SK-N-SH (cell line): Measurements from ENCODE around the gene PLEKHM1. TPM values are rescaled to one million over a fixed set of nuclear protein-coding genes. Genes with fewer than 3 reads are reported as not detected.

Experiments
- CTCF ChIA-PET: fragments of 300-600, 350-600 bp; formaldehyde crosslinking; extraction: SDS; loops from one replicate; lab custom pipeline; 2021; lab: Yijun Ruan, JAX
- POLR2A ChIA-PET: fragments of 350-600 bp; sonication (Branson Sonifier 250); formaldehyde crosslinking; extraction: SDS; loops from one replicate; lab custom pipeline; 2020; ENCODE audit warnings: antibody characterized with exemption, inconsistent platforms; lab: Yijun Ruan, JAX
- DNase-seq: peaks from one replicate; pipeline ENCODE4 v3.0.0; 2012
- H2AFZ ChIP-seq: fragments of 200-600 bp; sonication (generic); 2 replicates; pipeline ENCODE4 v1.8.1; 2016; ENCODE audit warnings: antibody characterized with exemption, mild to moderate bottlenecking, low read depth
- H3F3A ChIP-seq: fragments of 200-600 bp; sonication (generic); replicated peaks from 2 replicates; pipeline ENCODE3; 2016; ENCODE audit warnings: antibody characterized with exemption, mild to moderate bottlenecking; ENCODE audit not compliant: insufficient read depth
- H3K27ac ChIP-seq, 2 experiments: fragments of 200-500 bp in 1 of 2; fragments of 200-600 bp in 1 of 2; sonication (Bioruptor generic) in 1 of 2; sonication (generic), shearing (Covaris generic) in 1 of 2; 2 replicates each; pipeline versions ENCODE4 v1.5.1 to v1.6.1; 2014 to 2016; ENCODE audit warnings: low read depth in 2 of 2, inconsistent platforms in 1 of 2, low read length in 1 of 2, mild to moderate bottlenecking in 1 of 2, mixed read lengths in 1 of 2
- H3K27me3 ChIP-seq: fragments of 200-600 bp; sonication (generic), shearing (Covaris generic); 2 replicates; pipeline ENCODE4 v1.6.1; 2016; ENCODE audit warnings: mixed run types; ENCODE audit not compliant: insufficient read depth
- H3K36me3 ChIP-seq, 2 experiments: fragments of 200-500 bp in 1 of 2; fragments of 200-600 bp in 1 of 2; sonication (Bioruptor generic) in 1 of 2; sonication (generic) in 1 of 2; replicated peaks in 1 of 2; 2 replicates each; pipeline versions ENCODE3 to v1.5.1; 2014 to 2016; ENCODE audit warnings: low read length in 1 of 2, mild to moderate bottlenecking in 1 of 2; ENCODE audit not compliant: insufficient read depth in 2 of 2, control insufficient read depth in 1 of 2
- H3K4me1 ChIP-seq, 2 experiments: fragments of 200-500 bp in 1 of 2; fragments of 200-600 bp in 1 of 2; sonication (Bioruptor generic) in 1 of 2; sonication (generic), shearing (Covaris generic) in 1 of 2; 2 replicates each; pipeline versions ENCODE4 v1.5.1 to v1.6.1; 2014 to 2016; ENCODE audit warnings: low read depth in 1 of 2, low read length in 1 of 2, mixed run types in 1 of 2; ENCODE audit not compliant: insufficient read depth in 2 of 2, control insufficient read depth in 1 of 2
- H3K4me2 ChIP-seq: fragments of 200-600 bp; sonication (generic), shearing (Covaris generic); 2 replicates; pipeline ENCODE4 v1.6.1; 2017; ENCODE audit warnings: mixed run types
- H3K4me3 ChIP-seq, 2 experiments: fragments of 200-500 bp in 1 of 2; fragments of 200-600 bp in 1 of 2; sonication (Bioruptor generic) in 1 of 2; sonication (generic), shearing (Covaris generic) in 1 of 2; 2 replicates each; pipeline versions ENCODE4 v1.5.1 to v1.8.1; 2014 to 2016; ENCODE audit warnings: low read depth in 2 of 2, inconsistent platforms in 1 of 2, low read length in 1 of 2, mild to moderate bottlenecking in 1 of 2, mixed read lengths in 1 of 2, moderate library complexity in 1 of 2
- H3K79me2 ChIP-seq: fragments of 200-600 bp; sonication (generic); 2 replicates; pipeline ENCODE4 v1.8.1; 2017; ENCODE audit warnings: mild to moderate bottlenecking; ENCODE audit not compliant: insufficient read depth
- H3K9ac ChIP-seq: fragments of 200-600 bp; sonication (generic); 2 replicates; pipeline ENCODE4 v1.6.1; 2017; ENCODE audit warnings: mixed run types
- H3K9me2 ChIP-seq: fragments of 200-600 bp; sonication (generic); 2 replicates; pipeline ENCODE4 v1.6.1; 2017; ENCODE audit warnings: mixed run types
- H3K9me3 ChIP-seq: fragments of 200-600 bp; sonication (generic); 2 replicates; pipeline ENCODE4 v1.6.1; 2017; ENCODE audit warnings: mixed run types, mild to moderate bottlenecking, moderate library complexity
- H4K20me1 ChIP-seq: fragments of 200-600 bp; sonication (generic); 2 replicates; pipeline ENCODE4 v1.6.1; 2017; ENCODE audit warnings: mild to moderate bottlenecking, mixed run types; ENCODE audit not compliant: insufficient read depth
- CHD2 ChIP-seq: fragments of 150-350 bp; IDR thresholded peaks from 2 replicates; pipeline ENCODE4 v1.6.1; 2018; ENCODE audit warnings: low read length; ENCODE audit not compliant: partially characterized antibody
- EP300 ChIP-seq, 2 experiments: IDR thresholded peaks; 2 replicates each; pipeline versions ENCODE4 v1.4.0 to v1.6.1; 2012; ENCODE audit warnings: borderline replicate concordance in 1 of 2, low read depth in 1 of 2, low read length in 1 of 2
- FOXJ3 ChIP-seq: sonication (generic); formaldehyde crosslinking; IDR thresholded peaks from 2 replicates; pipeline ENCODE4 v1.5.1; 2020; ENCODE audit warnings: mild to moderate bottlenecking, missing genetic modification reagents
- FOXM1 ChIP-seq: IDR thresholded peaks from 2 replicates; pipeline ENCODE4 v1.4.0; 2012; ENCODE audit warnings: low read depth, mild to moderate bottlenecking
- GABPA ChIP-seq: IDR thresholded peaks from 2 replicates; pipeline ENCODE4 v1.4.0; 2012; ENCODE audit warnings: low read depth, mild to moderate bottlenecking
- GATA2 ChIP-seq: sonication (generic); formaldehyde crosslinking; IDR thresholded peaks from 2 replicates; pipeline ENCODE4 v1.5.0; 2020; ENCODE audit warnings: mild to moderate bottlenecking, missing genetic modification reagents
- JUND ChIP-seq: IDR thresholded peaks from 2 replicates; pipeline ENCODE4 v1.4.0; 2012
- MXI1 ChIP-seq: IDR thresholded peaks from 2 replicates; pipeline ENCODE4 v1.6.1; 2012; ENCODE audit warnings: mild to moderate bottlenecking, low read depth, low read length, improper control_type of control experiment
- POLR2AphosphoS5 ChIP-seq: IDR thresholded peaks from 2 replicates; pipeline ENCODE4 v1.6.1; 2012; ENCODE audit warnings: low read depth, low read length
- RAD21 ChIP-seq: IDR thresholded peaks from 2 replicates; pipeline ENCODE4 v1.6.1; 2012; ENCODE audit warnings: mild to moderate bottlenecking, low read length
- RFX5 ChIP-seq: IDR thresholded peaks from 2 replicates; pipeline ENCODE4 v1.6.1; 2012; ENCODE audit warnings: mild to moderate bottlenecking, improper control_type of control experiment, low read length
- SIN3A ChIP-seq: IDR thresholded peaks from 2 replicates; pipeline ENCODE4 v1.6.1; 2012; ENCODE audit warnings: low read depth, mild to moderate bottlenecking, low read length, moderate library complexity, borderline replicate concordance
- TCF12 ChIP-seq: IDR thresholded peaks from 2 replicates; pipeline ENCODE4 v1.4.0; 2012
- YY1 ChIP-seq: IDR thresholded peaks from 2 replicates; pipeline ENCODE4 v1.4.0; 2012; ENCODE audit warnings: low read depth, mild to moderate bottlenecking
- WGBS: methylation state at CpG from one replicate; pipeline ENCODE4 v1.1.6; 2017; ENCODE audit warnings: low lambda C conversion rate; 5-methylcytosine and 5-hydroxymethylcytosine counted together
- polyA plus RNA-seq, 3 experiments: library from polyadenylated mRNA; depleted of rRNA; stranded (reverse); fragments of >200 nt; gene quantifications; 2 replicates each; pipeline ENCODE4 v1.2.3, GENCODE V29; 2012
- TF ChIP-seq, protein P1 (sequence below): IDR thresholded peaks from 2 replicates; pipeline ENCODE4 v1.4.0; 2012; ENCODE audit warnings: low read depth
- TF ChIP-seq, protein P2 (sequence below): fragments of 200-600 bp; sonication (generic); IDR thresholded peaks from 2 replicates; pipeline ENCODE4 v1.6.1; 2017; ENCODE audit warnings: antibody characterized with exemption, mild to moderate bottlenecking, moderate library complexity
- TF ChIP-seq, protein P3 (sequence below): IDR thresholded peaks from 2 replicates; pipeline ENCODE4 v1.6.1; 2012; ENCODE audit warnings: mild to moderate bottlenecking, low read depth, low read length, moderate library complexity
- TF ChIP-seq, protein P4 (sequence below): IDR thresholded peaks from 2 replicates; pipeline ENCODE4 v1.4.0; 2012; ENCODE audit warnings: low read depth, borderline replicate concordance
- TF ChIP-seq, protein P5 (sequence below): IDR thresholded peaks from 2 replicates; pipeline ENCODE4; 2012

The PLEKHM1 gene
- polyA plus RNA-seq, 1 of the 3 experiments (the other 2 are of a cell fraction), result 12.3 TPM

DNA sequence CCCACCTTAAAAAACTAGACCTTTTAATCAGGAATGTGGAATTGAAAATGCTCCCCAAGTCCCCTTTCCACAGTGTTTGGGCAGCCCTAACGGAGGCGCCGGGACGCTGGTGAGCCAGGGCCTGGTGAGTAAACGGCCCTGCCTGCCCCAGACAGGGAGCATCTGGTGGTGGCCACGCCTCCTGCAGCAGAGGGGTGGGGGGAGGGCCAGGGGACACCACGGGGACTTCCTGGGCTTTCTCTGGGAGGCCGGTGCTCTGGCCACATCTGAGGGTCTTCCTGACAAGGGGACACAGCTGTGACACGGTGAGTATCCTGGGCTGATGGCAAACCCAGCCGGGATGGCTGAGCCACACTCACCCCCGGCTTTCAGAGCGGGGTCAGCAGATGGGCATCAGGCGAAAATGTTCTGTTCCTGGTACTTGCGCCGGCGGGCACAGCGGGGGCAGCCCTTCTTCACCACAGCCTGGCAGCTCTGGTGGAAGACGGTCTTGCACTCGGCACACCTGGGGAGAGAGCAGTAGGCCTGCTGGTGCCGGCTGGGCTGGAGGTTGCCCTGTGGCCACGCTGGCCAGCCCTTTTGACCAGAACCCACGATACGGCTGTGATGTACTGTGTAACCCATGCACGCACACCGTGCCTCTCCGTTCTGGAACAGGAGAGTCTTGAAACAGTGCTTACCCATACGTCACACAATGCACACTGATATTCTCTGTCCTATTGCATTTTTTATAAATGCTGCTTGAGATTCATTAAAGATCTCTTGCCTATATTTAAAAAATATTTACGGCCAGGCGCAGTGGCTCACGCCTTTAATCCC, 52.8 kb downstream of the PLEKHM1 start:
- Histone ChIP-seq H3F3A (no peaks in the 10 kb centered on the region), H3K79me2 (no peaks in the 10 kb centered on the region), H3K27ac (peak overlapping the region in 1 of 2 experiments; percentile 95; a peak in 2 of 4 replicates), H3K36me3 (peaks cover 0 to 10% of the 10 kb centered on the region in 2 experiments), H3K9me3 (no peaks in the 10 kb centered on the region), H3K9ac (no peak overlapping the region), H3K4me2 (no peak overlapping the region), H3K9me2 (no peaks in the 10 kb centered on the region), H4K20me1 (no peaks in the 10 kb centered on the region), H2AFZ (no peak overlapping the region), H3K4me1 (peaks cover 0 to 68% of the 10 kb centered on the region in 2 experiments; a peak in 1 of 4 replicates), H3K4me3 (no peak overlapping the region), H3K27me3 (no peaks in the 10 kb centered on the region)
- POLR2A ChIA-PET, result no interaction called here
- DNase-seq, result peak; percentile 88
- CTCF ChIA-PET, result interaction anchor here (3.6 kb wide), 1 partner anchor 10 kb away, joined by 16 read pairs; no protein-coding TSS in a partner anchor
- WGBS, result 67% methylated on average over 22 of the region's 30 CpGs
- TF ChIP-seq RFX5, result no peak
- TF ChIP-seq, protein P1, sequence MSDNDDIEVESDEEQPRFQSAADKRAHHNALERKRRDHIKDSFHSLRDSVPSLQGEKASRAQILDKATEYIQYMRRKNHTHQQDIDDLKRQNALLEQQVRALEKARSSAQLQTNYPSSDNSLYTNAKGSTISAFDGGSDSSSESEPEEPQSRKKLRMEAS, result no peak
- TF ChIP-seq, protein P2, sequence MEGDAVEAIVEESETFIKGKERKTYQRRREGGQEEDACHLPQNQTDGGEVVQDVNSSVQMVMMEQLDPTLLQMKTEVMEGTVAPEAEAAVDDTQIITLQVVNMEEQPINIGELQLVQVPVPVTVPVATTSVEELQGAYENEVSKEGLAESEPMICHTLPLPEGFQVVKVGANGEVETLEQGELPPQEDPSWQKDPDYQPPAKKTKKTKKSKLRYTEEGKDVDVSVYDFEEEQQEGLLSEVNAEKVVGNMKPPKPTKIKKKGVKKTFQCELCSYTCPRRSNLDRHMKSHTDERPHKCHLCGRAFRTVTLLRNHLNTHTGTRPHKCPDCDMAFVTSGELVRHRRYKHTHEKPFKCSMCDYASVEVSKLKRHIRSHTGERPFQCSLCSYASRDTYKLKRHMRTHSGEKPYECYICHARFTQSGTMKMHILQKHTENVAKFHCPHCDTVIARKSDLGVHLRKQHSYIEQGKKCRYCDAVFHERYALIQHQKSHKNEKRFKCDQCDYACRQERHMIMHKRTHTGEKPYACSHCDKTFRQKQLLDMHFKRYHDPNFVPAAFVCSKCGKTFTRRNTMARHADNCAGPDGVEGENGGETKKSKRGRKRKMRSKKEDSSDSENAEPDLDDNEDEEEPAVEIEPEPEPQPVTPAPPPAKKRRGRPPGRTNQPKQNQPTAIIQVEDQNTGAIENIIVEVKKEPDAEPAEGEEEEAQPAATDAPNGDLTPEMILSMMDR, result no peak
- no peak for TF ChIP-seq GABPA
- TF ChIP-seq JUND, result no peak
- peak; percentile 3; the same call in 1 of the 2 replicates for TF ChIP-seq TCF12
- TF ChIP-seq RAD21, result no peak
- TF ChIP-seq GATA2, result peak; percentile 95
- TF ChIP-seq, protein P3, sequence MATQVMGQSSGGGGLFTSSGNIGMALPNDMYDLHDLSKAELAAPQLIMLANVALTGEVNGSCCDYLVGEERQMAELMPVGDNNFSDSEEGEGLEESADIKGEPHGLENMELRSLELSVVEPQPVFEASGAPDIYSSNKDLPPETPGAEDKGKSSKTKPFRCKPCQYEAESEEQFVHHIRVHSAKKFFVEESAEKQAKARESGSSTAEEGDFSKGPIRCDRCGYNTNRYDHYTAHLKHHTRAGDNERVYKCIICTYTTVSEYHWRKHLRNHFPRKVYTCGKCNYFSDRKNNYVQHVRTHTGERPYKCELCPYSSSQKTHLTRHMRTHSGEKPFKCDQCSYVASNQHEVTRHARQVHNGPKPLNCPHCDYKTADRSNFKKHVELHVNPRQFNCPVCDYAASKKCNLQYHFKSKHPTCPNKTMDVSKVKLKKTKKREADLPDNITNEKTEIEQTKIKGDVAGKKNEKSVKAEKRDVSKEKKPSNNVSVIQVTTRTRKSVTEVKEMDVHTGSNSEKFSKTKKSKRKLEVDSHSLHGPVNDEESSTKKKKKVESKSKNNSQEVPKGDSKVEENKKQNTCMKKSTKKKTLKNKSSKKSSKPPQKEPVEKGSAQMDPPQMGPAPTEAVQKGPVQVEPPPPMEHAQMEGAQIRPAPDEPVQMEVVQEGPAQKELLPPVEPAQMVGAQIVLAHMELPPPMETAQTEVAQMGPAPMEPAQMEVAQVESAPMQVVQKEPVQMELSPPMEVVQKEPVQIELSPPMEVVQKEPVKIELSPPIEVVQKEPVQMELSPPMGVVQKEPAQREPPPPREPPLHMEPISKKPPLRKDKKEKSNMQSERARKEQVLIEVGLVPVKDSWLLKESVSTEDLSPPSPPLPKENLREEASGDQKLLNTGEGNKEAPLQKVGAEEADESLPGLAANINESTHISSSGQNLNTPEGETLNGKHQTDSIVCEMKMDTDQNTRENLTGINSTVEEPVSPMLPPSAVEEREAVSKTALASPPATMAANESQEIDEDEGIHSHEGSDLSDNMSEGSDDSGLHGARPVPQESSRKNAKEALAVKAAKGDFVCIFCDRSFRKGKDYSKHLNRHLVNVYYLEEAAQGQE, result no peak
- TF ChIP-seq, protein P4, sequence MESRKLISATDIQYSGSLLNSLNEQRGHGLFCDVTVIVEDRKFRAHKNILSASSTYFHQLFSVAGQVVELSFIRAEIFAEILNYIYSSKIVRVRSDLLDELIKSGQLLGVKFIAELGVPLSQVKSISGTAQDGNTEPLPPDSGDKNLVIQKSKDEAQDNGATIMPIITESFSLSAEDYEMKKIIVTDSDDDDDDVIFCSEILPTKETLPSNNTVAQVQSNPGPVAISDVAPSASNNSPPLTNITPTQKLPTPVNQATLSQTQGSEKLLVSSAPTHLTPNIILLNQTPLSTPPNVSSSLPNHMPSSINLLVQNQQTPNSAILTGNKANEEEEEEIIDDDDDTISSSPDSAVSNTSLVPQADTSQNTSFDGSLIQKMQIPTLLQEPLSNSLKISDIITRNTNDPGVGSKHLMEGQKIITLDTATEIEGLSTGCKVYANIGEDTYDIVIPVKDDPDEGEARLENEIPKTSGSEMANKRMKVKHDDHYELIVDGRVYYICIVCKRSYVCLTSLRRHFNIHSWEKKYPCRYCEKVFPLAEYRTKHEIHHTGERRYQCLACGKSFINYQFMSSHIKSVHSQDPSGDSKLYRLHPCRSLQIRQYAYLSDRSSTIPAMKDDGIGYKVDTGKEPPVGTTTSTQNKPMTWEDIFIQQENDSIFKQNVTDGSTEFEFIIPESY, result no peak
- peak; percentile 78 for TF ChIP-seq FOXJ3
- TF ChIP-seq SIN3A, result no peak
- TF ChIP-seq POLR2AphosphoS5, result no peak
- TF ChIP-seq EP300 (IDR thresholded peaks at IDR 0.05; ENCODE audit: borderline replicate concordance in 1 of 2, low read depth in 1 of 2, low read length in 1 of 2), result peak in 1 of 2 experiments; percentile 85; a peak in 2 of 4 replicates
- TF ChIP-seq CHD2, result peak; percentile 69
- no peak for TF ChIP-seq FOXM1
- TF ChIP-seq MXI1, result peak; percentile 51; the same call in 1 of the 2 replicates
- no peak for TF ChIP-seq YY1
- TF ChIP-seq, protein P5, sequence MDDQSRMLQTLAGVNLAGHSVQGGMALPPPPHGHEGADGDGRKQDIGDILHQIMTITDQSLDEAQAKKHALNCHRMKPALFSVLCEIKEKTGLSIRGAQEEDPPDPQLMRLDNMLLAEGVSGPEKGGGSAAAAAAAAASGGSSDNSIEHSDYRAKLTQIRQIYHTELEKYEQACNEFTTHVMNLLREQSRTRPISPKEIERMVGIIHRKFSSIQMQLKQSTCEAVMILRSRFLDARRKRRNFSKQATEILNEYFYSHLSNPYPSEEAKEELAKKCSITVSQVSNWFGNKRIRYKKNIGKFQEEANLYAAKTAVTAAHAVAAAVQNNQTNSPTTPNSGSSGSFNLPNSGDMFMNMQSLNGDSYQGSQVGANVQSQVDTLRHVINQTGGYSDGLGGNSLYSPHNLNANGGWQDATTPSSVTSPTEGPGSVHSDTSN, result no peak
